Mucosa of rectum (tissue), 2 donors: Measurements from ENCODE around the gene MAP2K6.

Experiments
- H3K27ac ChIP-seq, 2 donors: one replicate each; pipeline ENCODE4 v1.7.0; 2013; ENCODE audit warnings: inconsistent platforms in 2 of 2, low read depth in 2 of 2, low read length in 2 of 2
- H3K27me3 ChIP-seq, 2 donors: one replicate each; pipeline ENCODE4 v1.7.0; 2013; ENCODE audit warnings: low read length in 2 of 2; ENCODE audit not compliant: control insufficient read depth in 2 of 2, insufficient read depth in 2 of 2
- H3K36me3 ChIP-seq, 2 donors: one replicate each; pipeline ENCODE4 v1.7.0; 2013; ENCODE audit warnings: low read length in 2 of 2; ENCODE audit not compliant: control insufficient read depth in 2 of 2, insufficient read depth in 2 of 2
- H3K4me1 ChIP-seq, 2 donors: one replicate each; pipeline ENCODE4 v1.7.0; 2013; ENCODE audit warnings: low read length in 2 of 2, mild to moderate bottlenecking in 1 of 2; ENCODE audit not compliant: control insufficient read depth in 2 of 2, insufficient read depth in 2 of 2
- H3K4me3 ChIP-seq, 2 donors: one replicate each; pipeline ENCODE4 v1.7.0; 2013; ENCODE audit warnings: low read length in 2 of 2
- H3K9ac ChIP-seq, 2 donors: one replicate each; pipeline ENCODE4 v1.7.0; 2013; ENCODE audit warnings: low read length in 2 of 2, low read depth in 1 of 2, mild to moderate bottlenecking in 1 of 2
- H3K9me3 ChIP-seq, 2 donors: one replicate each; pipeline ENCODE4 v1.7.0; 2013; ENCODE audit warnings: low read length in 2 of 2; ENCODE audit not compliant: control insufficient read depth in 2 of 2
- donor health status: healthy.
- donor health status: Normal muscosa, but diverticular disease.

The MAP2K6 gene

DNA sequence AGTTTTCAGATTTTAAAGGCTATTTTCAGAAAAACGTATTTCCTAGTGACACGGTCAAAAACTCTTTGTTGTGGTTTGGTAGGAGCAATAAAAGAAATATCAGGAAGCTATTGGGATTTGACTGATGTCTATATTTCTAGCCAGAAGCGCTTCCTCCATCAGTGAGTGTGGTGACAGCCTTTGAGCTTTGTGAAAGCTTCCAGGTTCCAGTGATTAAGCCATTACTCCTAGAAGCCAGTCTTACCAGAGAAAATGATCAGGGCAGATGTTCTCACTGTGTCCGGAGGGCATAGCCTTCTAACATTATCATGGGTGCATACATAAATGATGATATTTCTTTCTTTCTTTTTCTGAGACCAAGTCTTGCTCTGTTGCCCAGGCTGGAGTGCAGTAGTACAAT, 39.6 kb downstream of the MAP2K6 start:
- no peaks in the 10 kb centered on the region for H3K9me3 ChIP-seq
- peaks cover 0 to 3% of the 10 kb centered on the region in 2 donors for H3K36me3 ChIP-seq
- H3K27me3 ChIP-seq: no peaks in the 10 kb centered on the region
- no peak overlapping the region for H3K4me3 ChIP-seq
- H3K9ac ChIP-seq: peak overlapping the region in 1 of 2 donors; percentile 18
- no peak overlapping the region for H3K27ac ChIP-seq
- H3K4me1 ChIP-seq: peaks cover 0 to 23% of the 10 kb centered on the region in 2 donors

DNA sequence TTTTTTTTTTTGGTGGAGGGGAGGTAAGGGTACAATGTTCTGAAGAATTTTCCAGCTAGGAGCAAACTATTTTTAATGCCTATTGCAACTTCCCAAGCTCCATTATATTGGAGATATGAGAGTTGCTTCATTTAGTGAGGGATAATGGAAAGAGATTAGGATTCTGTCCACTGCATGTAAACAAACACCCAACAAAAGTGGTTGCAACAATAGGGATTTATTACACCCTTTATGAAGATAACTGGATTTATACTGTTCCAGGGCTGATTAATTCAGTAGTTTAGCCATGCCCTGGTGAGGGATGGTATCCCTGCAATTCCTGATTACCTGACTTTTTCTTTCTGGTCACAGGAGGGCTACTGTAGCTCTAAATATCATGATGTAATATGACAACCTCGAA, 40.5 kb downstream of the MAP2K6 start:
- no peak overlapping the region for H3K9ac ChIP-seq
- peaks cover 0 to 21% of the 10 kb centered on the region in 2 donors for H3K4me1 ChIP-seq

DNA sequence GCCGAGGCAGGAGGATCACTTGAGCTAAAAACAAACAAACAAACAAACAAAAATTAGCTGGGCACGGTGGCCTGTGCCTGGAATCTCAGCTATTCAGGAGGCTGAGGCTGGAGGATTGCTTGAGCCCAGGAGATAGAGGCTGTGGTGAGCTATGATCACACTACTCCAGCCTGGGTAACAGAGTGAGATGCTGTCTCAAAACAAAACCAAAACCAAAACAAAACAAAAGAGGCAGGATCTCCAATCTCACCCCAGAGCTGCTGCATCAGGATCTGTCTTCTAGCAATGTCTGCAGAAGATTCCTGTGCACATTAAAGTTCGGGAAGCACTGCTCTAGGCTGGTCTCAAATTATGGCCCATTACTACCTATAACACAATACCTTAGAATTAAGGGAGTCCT, 43.1 kb downstream of the MAP2K6 start:
- no peak overlapping the region for H3K27ac ChIP-seq
- no peak overlapping the region for H3K4me3 ChIP-seq
- H3K9me3 ChIP-seq: no peaks in the 10 kb centered on the region
- H3K27me3 ChIP-seq: no peaks in the 10 kb centered on the region
- peaks cover 0 to 3% of the 10 kb centered on the region in 2 donors for H3K36me3 ChIP-seq
- no peak overlapping the region for H3K9ac ChIP-seq
- peaks cover 0 to 17% of the 10 kb centered on the region in 2 donors for H3K4me1 ChIP-seq

More for the DNA sequence above, 40.5 kb downstream of the MAP2K6 start:
- Histone ChIP-seq H3K27me3 (no peaks in the 10 kb centered on the region), H3K27ac (no peak overlapping the region), H3K4me3 (no peak overlapping the region), H3K9me3 (no peaks in the 10 kb centered on the region), H3K36me3 (peaks cover 0 to 3% of the 10 kb centered on the region in 2 donors)

DNA sequence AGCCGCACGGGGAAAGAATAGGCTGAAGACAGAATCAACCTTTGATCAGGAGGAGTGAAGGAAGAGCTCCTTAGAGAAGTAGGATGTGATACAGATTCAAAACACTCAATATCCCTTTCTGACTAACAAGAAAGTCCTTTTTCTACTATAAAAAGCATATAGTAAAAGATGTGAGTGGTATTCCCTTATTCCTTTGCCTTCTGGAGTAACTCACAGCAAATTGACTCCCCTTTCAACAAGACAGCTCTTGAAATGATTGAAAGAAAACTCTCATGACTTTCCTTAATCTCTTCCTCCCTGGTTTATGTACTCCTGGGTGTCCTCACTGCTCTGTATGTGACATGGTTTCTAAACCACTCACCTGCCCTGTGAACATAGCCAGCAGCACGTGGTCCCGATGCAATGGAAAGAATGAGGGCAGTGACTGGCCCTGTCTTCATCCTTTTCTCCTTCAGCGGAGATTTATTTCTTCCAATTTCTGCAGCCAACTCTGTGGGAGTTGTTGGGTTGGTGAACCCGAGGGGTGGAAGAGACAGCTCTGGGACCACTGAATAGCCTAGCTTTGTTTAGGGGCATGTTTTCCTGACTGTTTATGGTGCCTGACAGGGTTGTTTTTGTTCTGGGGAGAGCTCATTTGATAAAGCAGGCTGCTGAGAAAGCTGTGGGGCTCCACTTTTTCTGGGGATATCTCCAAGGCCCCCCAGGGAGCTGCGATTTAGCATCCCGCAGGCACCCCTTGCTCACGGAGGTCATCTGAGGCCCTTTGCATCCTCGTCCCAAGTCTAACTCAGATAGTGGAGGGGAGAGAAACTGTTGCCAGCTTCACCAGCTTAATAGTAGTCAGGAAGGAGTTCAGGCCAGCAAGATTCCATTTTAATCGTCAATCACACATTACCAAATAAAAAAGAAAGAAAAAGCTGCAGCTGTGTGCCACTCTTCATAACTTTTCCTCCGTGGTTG, 46.7 kb downstream of the MAP2K6 start:
- H3K27ac ChIP-seq: no peak overlapping the region
- H3K36me3 ChIP-seq: peaks cover 0 to 3% of the 10 kb centered on the region in 2 donors
- no peak overlapping the region for H3K9ac ChIP-seq
- peaks cover 0 to 3% of the 10 kb centered on the region in 2 donors for H3K4me1 ChIP-seq
- H3K4me3 ChIP-seq: no peak overlapping the region
- H3K9me3 ChIP-seq: no peaks in the 10 kb centered on the region
- no peaks in the 10 kb centered on the region for H3K27me3 ChIP-seq

DNA sequence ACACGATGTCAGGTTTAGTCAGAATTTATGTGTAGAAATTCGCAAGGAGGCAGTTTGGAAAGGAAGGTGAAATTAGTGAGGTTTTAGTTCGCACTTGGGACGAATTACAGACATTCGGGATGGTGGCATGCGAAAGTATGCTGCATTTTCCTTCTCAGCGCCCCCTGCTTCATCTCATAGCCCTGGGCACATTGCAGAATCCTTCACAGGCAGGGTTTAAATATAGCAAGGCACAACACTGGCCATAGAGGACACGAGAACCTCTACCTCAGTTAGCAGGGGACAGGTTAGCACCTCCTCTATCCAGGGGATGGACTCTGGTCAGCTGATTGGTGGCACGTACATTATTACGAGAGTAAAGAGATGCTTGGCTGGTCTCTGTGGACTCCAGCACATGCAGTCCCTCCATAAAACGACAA, 47.5 kb downstream of the MAP2K6 start:
- no peak overlapping the region for H3K4me3 ChIP-seq
- peaks cover 0 to 2% of the 10 kb centered on the region in 2 donors for H3K36me3 ChIP-seq
- H3K27ac ChIP-seq: no peak overlapping the region
- H3K9me3 ChIP-seq: no peaks in the 10 kb centered on the region
- H3K4me1 ChIP-seq: peaks cover 1 to 3% of the 10 kb centered on the region in 2 donors
- no peaks in the 10 kb centered on the region for H3K27me3 ChIP-seq
- H3K9ac ChIP-seq: no peak overlapping the region

DNA sequence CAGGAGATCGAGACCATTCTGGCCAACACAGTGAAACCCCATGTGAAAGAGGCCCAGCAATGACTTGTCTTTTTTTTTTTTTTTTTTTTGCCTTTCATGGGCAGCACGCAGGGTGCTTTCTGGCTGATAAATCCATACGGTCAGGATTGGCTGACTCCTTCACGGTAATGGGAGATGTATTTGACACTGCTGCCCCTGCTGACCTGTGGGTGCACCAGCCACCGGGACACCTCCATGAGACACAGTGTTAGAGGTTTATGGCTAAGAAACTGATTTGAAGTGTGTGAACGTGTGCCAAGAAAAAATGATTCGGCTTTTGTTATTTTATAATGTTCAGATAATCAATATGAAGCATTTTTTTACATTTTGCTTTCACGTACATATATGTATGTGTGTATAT, 48.4 kb downstream of the MAP2K6 start:
- Histone ChIP-seq H3K27me3 (no peaks in the 10 kb centered on the region), H3K4me1 (peaks cover 3 to 10% of the 10 kb centered on the region in 2 donors), H3K9ac (no peak overlapping the region), H3K9me3 (no peaks in the 10 kb centered on the region), H3K36me3 (no peaks in the 10 kb centered on the region), H3K27ac (no peak overlapping the region), H3K4me3 (no peak overlapping the region)

DNA sequence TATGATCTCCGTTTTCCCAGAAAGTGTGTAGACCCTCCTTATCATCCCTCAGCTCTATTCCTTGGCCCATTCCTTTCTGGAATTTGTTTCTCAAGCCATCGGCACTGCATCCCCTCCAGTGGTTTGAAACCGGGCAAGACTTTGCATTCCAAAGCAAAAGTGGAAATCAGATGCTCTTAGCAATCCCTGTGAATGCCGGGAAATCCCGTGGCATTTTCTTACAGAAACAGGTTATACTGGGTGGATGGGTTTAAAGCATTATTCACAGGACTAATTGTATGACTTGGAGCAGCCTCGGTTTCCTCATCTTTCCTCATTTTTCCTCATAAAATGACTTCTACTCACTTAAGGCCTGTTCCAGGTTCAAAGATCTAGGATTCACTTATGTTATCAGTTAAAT, 52.0 kb downstream of the MAP2K6 start:
- Histone ChIP-seq H3K9ac (no peak overlapping the region), H3K4me1 (peaks cover 21 to 42% of the 10 kb centered on the region in 2 donors), H3K4me3 (no peak overlapping the region), H3K27me3 (no peaks in the 10 kb centered on the region), H3K9me3 (no peaks in the 10 kb centered on the region), H3K27ac (no peak overlapping the region), H3K36me3 (no peaks in the 10 kb centered on the region)

DNA sequence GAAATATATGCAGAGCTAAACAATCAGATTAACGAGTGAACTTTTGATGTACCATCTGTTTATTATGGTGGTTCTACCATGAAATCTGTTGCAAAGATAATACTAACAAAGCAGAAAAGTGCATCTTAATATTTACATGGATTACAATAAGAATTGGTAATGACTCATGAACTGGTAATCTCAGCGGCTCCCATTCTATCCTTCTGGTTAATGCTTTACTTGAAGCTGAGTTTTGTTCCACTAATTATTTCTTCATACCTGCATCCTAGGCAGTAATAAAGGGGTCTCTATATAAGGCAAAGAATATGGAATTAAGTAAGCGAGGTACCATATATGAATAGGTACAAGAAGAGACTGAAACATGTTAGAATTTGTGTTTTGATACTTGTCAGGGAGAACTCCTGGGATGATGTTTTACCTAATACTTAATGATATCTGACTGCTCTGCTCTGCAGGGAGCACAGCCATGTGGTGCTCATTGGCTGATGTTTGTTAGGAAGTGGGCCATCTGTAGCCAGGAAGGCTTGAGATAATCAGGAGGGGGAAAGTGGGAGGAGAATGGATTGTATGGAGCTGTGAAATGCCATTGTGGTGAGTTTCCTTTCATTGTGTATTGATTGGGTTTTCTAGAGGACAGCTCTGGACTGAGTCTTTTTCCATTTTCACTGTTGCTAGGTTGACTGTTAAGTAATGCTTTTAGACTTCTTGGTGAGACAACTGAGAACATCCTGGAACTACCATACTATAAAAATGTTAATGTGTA, 52.6 kb downstream of the MAP2K6 start:
- Histone ChIP-seq H3K36me3 (no peaks in the 10 kb centered on the region), H3K4me3 (no peak overlapping the region), H3K4me1 (peaks cover 21 to 42% of the 10 kb centered on the region in 2 donors), H3K9ac (no peak overlapping the region), H3K9me3 (no peaks in the 10 kb centered on the region), H3K27me3 (no peaks in the 10 kb centered on the region), H3K27ac (no peak overlapping the region)

DNA sequence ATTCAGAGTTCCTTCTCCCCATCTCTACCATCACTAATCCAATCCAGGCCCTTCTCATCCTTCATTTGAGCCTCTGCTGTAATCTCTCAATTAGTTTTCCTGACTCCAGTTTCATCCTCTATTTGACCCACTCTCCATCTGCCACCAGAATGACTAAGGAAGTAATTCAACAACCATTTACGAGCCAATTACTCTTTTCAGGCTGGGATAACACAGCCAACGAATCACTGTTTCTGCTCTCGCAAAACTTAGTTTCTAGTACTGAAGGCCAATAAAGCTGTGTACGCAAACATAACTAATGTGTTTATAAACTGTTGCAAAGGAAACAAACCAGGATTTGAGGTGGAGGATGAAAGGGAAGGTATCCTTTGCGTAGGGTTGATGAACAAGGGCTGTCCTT, 53.7 kb downstream of the MAP2K6 start:
- no peaks in the 10 kb centered on the region for H3K9me3 ChIP-seq
- peak overlapping the region in 1 of 2 donors; percentile 23 for H3K27ac ChIP-seq
- H3K4me1 ChIP-seq: peaks cover 21 to 42% of the 10 kb centered on the region in 2 donors
- no peak overlapping the region for H3K9ac ChIP-seq
- no peaks in the 10 kb centered on the region for H3K36me3 ChIP-seq
- no peaks in the 10 kb centered on the region for H3K27me3 ChIP-seq
- no peak overlapping the region for H3K4me3 ChIP-seq

DNA sequence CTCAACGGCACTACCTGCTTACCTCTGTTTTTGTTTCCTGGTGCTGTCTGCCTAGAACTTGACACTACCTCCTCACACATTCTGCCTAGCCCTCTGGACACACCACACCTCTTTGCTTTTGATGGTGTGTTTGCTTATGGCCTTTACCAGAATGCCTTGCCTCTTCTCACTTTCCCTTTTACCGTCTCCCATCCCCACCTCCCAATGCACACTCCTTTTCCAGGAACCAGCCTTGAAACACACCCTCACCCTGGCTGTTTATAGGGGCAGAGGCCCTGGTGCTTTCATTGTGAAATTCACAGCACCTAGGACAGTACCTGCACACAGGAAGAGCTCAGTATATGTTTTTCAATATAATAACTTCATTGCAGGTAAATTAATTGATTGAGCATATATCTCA, 56.2 kb downstream of the MAP2K6 start:
- Histone ChIP-seq H3K9ac (no peak overlapping the region), H3K4me1 (peaks cover 23 to 52% of the 10 kb centered on the region in 2 donors), H3K27me3 (no peaks in the 10 kb centered on the region), H3K36me3 (no peaks in the 10 kb centered on the region), H3K9me3 (no peaks in the 10 kb centered on the region), H3K4me3 (no peak overlapping the region), H3K27ac (peak overlapping the region; percentile 73 to 85)
